ENCODE data around the gene HM13.
"Not testable (repeated sequence)": the region's sequence is repeated elsewhere in the genome, so short reads cannot be mapped to it uniquely, and the experiment has no call there.

The HM13 gene

DNA sequence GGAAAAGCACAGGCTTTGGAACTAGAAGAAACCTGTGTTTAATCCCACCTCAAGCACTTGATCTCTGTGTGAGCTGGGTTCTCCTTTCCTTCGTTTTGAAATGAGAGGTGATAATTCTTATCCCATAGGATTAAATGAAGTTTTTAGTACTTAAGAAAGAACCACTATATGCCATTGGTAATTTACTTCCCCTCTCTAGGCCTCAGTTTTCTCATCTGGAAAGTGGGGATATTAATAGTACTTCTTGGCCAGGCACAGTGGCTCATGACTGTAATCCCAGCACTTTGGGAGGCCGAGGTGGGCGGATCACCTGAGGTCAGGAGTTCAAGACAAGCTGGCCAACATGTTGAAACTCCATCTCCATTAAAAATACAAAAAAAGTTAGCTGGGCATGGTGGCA is 25.1 kb upstream of the HM13 start:
- no peaks in the 10 kb centered on the region for H3K9me3 Mint-ChIP-seq (ENCODE audit: low read depth)
- H3K27ac Mint-ChIP-seq = no peak overlapping the region
- H3K27me3 Mint-ChIP-seq = peaks cover 10% of the 10 kb centered on the region
- no peaks in the 10 kb centered on the region for H3K36me3 Mint-ChIP-seq
- H3K4me1 Mint-ChIP-seq (ENCODE audit: low read depth) = peaks cover 6% of the 10 kb centered on the region
- H3K4me3 Mint-ChIP-seq = no peak overlapping the region

DNA sequence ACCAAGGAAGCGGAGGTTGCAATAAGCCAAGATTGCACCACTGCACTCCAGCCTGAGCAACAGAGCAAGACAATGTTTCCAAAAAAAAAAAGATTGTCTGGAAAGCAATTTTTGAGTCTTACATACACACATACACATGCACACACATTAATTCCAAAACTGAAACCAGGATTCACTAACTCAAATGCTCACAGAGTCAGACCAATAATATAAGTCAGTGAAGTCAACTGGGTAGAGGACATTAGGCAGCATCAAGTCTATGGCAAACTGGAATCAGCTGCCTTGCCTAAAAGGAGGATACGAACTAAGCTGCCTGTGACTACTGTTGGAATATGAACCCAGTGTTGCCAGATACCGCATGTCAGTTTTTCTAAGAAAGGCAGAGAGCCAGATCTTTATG is 23.5 kb upstream of the HM13 start:
- H3K4me1 Mint-ChIP-seq (ENCODE audit: low read depth) = peaks cover 2% of the 10 kb centered on the region
- H3K9me3 Mint-ChIP-seq (ENCODE audit: low read depth) = no peaks in the 10 kb centered on the region
- H3K4me3 Mint-ChIP-seq = no peak overlapping the region
- H3K27ac Mint-ChIP-seq = no peak overlapping the region
- H3K36me3 Mint-ChIP-seq = no peaks in the 10 kb centered on the region
- peaks cover 3% of the 10 kb centered on the region for H3K27me3 Mint-ChIP-seq

DNA sequence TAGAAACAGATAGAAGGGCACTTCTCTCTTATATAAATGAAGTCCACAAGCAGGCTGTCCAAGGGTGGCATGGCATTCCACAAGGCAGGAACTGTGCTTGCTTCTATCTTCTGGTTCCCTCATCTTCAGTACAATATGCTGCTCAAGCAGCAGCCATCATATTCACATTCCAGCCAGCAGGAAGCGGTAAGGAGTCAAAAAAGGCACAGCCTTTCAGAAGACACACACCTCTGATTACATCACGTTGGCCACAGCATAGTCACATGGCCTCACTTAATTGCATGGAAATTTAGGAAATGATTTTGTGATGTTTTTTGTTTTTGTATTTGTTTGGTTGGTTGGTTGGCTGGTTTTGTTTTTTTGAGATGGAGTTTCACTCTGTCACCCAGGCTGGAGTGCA is 20.1 kb upstream of the HM13 start:
- Mint-ChIP-seq H3K4me1 (ENCODE audit: low read depth) (no peaks in the 10 kb centered on the region), H3K36me3 (no peaks in the 10 kb centered on the region), H3K27ac (no peak overlapping the region), H3K4me3 (no peak overlapping the region), H3K9me3 (ENCODE audit: low read depth) (no peaks in the 10 kb centered on the region), H3K27me3 (peaks cover 6% of the 10 kb centered on the region)

DNA sequence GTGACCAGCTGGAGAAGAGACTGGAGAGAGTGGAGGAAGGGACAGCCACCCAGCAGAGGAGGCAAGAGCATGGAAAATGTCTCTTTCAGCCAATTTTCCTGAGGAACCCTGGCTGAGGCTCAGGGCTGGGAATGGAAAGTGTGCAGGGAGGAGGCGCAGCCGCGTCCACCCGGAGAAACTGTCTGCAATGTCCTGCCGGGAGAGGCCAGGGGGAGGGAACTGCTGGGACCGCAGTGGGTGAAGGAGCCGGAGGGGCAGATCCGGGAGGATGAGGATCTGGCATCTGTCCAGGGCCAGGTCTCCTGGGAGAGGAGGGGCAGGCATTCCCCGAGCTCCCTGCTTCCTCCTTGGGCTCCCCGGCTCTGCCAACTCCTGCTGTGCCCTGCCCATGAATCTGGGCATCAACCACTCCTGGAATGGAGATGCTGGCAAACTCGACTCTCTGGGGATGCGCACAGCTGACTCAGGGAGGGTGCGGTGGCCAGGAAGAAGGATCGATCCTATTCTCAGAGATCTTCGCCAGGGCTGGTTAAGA is 17.4 kb upstream of the HM13 start:
- Mint-ChIP-seq H3K4me3 (no peak overlapping the region), H3K36me3 (no peaks in the 10 kb centered on the region), H3K4me1 (ENCODE audit: low read depth) (no peaks in the 10 kb centered on the region), H3K27ac (no peak overlapping the region), H3K9me3 (ENCODE audit: low read depth) (no peaks in the 10 kb centered on the region), H3K27me3 (peaks cover 6% of the 10 kb centered on the region)

- Mint-ChIP-seq H3K4me1 (ENCODE audit: low read depth) (no peaks in the 10 kb centered on the region), H3K4me3 (no peak overlapping the region), H3K27me3 (peaks cover 6% of the 10 kb centered on the region), H3K9me3 (ENCODE audit: low read depth) (no peaks in the 10 kb centered on the region), H3K27ac (no peak overlapping the region), H3K36me3 (no peaks in the 10 kb centered on the region)
Observed at GRCh38 chr20:31497838-31498540, 16.3 kb upstream of the HM13 start.

DNA sequence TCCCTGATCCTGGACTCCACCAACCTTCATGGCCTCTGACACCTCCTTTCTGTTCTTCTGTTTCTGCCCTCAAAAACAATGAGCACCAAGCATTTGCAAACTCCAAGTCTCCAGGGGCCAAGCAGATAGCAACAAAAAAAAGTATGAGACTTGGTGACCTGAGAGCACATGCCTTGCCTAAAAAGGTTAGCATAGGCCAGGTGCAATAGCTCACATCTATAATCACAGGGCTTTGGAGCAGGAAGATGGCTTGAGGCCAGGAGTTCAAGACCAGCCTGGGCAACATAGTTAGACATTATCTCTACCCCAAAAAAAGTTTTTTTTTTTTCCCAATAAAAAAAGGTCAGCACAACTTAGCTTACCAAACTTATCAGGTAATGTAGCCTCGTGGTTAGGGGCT is 13.7 kb upstream of the HM13 start:
- H3K4me3 Mint-ChIP-seq = no peak overlapping the region
- H3K27me3 Mint-ChIP-seq = peaks cover 11% of the 10 kb centered on the region
- no peaks in the 10 kb centered on the region for H3K9me3 Mint-ChIP-seq (ENCODE audit: low read depth)
- peaks cover 2% of the 10 kb centered on the region for H3K4me1 Mint-ChIP-seq (ENCODE audit: low read depth)
- H3K27ac Mint-ChIP-seq = no peak overlapping the region
- no peaks in the 10 kb centered on the region for H3K36me3 Mint-ChIP-seq

- not testable (repeated sequence) for H3K4me1 Mint-ChIP-seq (ENCODE audit: low read depth); H3K4me3 Mint-ChIP-seq; H3K9me3 Mint-ChIP-seq (ENCODE audit: low read depth); H3K36me3 Mint-ChIP-seq; H3K27me3 Mint-ChIP-seq; H3K27ac Mint-ChIP-seq
Observed at GRCh38 chr20:31502884-31503673, 11.2 kb upstream of the HM13 start.

GRCh38 chr20:31505903-31506302 is 8.3 kb upstream of the HM13 start:
- Mint-ChIP-seq H3K27me3 (peaks cover 12% of the 10 kb centered on the region), H3K4me1 (ENCODE audit: low read depth) (peaks cover 2% of the 10 kb centered on the region), H3K27ac (no peak overlapping the region), H3K36me3 (no peaks in the 10 kb centered on the region), H3K9me3 (ENCODE audit: low read depth) (no peaks in the 10 kb centered on the region), H3K4me3 (no peak overlapping the region)

DNA sequence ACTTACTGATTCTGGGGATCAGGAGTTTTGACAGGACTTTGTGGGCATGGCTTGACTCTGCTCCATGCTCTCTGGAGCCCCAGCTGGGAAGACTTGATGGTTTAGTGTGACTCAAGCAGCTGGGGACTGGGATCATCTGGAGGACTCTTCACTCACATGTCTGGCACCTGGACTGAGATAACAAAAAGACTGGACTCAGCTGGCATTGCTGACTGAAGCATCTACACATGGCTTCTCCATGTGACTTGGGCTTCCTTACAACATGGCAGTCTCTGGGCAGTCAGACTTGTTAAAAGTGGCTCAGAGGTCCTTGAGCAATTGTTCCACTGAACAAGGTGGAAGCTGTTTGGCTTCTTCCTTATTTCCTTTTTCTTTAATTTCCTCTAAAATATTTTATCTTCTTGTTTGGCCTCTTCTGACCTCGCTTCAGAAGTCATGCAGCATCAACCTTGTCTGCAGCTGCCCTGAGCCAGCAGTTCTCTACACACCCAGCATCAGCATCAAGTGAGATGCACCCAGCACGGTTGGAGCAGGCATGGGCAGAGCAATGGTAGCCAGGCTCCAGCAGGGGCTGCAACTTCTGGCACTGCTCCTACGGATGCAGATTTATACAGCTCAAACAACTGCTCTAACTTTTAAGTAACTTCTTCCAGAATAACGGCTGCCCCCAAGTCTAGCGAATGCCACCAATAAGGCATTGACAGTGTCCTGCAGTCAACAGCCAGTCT is 5.6 kb upstream of the HM13 start:
- peaks cover under 1% of the 10 kb centered on the region for H3K4me1 Mint-ChIP-seq (ENCODE audit: low read depth)
- no peaks in the 10 kb centered on the region for H3K36me3 Mint-ChIP-seq
- peaks cover 11% of the 10 kb centered on the region for H3K27me3 Mint-ChIP-seq
- H3K27ac Mint-ChIP-seq = no peak overlapping the region
- no peak overlapping the region for H3K4me3 Mint-ChIP-seq
- H3K9me3 Mint-ChIP-seq (ENCODE audit: low read depth) = no peaks in the 10 kb centered on the region

DNA sequence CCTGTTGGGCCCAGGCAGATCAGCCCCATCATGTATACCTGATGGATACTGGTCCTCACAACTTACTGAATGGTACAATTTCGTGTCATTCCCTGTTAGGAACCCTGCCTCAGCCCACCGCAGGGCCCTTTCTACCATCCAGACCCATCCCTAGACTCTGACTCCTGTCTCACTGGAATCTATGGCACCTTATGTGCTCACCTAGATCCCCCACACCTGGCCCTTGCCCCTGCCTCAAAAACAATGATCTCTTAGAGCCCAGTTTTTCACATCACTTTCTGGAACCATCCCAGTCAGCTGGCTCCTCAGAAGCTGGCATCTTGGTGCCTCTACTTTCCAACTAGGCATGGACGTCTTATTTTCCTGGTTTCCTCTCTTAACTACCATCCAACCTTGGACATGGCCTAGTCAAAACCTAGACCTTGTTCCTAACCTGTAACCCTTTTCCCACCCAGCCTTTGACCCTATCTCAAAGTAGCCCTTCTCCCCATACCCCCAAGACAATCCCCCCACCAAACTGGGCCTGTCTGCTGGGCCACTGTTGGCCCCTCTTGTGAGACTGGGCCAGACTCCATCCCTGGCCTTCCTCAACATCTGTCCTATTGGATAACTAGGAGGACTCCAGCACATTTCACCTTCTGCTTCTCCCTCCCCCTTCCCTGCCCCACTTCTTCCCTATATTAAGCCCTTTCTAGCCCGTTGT is 981 bp downstream of the HM13 start:
- no peaks in the 10 kb centered on the region for H3K27me3 Mint-ChIP-seq
- H3K4me1 Mint-ChIP-seq (ENCODE audit: low read depth) = peaks cover 12% of the 10 kb centered on the region
- H3K9me3 Mint-ChIP-seq (ENCODE audit: low read depth) = no peaks in the 10 kb centered on the region
- peaks cover 2% of the 10 kb centered on the region for H3K36me3 Mint-ChIP-seq
- H3K4me3 Mint-ChIP-seq = no peak overlapping the region
- no peak overlapping the region for H3K27ac Mint-ChIP-seq

DNA sequence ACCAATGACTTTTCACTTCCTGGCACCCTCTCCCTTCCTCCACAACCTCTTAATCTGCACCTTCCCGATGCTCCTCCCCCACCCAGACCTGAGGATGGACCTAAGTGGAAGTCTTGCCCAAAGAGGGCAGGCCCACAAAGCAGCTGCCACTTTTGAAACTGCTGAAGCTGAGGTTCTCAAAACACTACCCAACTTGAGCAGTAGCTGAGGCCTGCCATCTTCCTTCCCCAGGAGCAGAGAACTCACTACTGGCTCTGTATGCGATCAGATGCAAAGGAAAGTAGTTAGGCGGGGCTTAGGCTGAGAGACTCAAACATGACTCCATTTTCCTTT is 1.5 kb downstream of the HM13 start:
- H3K27ac Mint-ChIP-seq = no peak overlapping the region
- H3K36me3 Mint-ChIP-seq = peaks cover 2% of the 10 kb centered on the region
- H3K9me3 Mint-ChIP-seq (ENCODE audit: low read depth) = no peaks in the 10 kb centered on the region
- no peaks in the 10 kb centered on the region for H3K27me3 Mint-ChIP-seq
- no peak overlapping the region for H3K4me3 Mint-ChIP-seq
- peaks cover 15% of the 10 kb centered on the region for H3K4me1 Mint-ChIP-seq (ENCODE audit: low read depth)

DNA sequence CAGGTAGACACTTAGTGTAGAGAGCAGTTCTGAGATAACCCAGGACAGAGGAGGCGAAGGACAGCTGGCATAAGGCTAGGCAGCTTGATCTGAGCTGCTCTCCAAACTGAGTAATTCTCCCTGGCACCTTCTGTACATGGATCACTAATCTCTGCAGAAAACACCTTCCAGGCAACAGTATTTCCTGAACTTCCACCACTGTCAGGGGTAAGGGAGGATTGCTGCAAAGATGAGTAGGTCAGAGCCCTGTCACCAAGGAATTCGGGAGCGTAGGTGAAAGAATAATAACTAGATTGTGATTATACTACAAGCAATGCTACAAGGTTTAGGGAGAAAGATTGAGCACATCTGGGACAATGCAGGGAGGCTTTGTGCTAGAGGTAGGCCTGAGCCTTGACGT is 1.9 kb downstream of the HM13 start:
- Mint-ChIP-seq H3K27me3 (no peaks in the 10 kb centered on the region), H3K36me3 (peaks cover 2% of the 10 kb centered on the region)

DNA sequence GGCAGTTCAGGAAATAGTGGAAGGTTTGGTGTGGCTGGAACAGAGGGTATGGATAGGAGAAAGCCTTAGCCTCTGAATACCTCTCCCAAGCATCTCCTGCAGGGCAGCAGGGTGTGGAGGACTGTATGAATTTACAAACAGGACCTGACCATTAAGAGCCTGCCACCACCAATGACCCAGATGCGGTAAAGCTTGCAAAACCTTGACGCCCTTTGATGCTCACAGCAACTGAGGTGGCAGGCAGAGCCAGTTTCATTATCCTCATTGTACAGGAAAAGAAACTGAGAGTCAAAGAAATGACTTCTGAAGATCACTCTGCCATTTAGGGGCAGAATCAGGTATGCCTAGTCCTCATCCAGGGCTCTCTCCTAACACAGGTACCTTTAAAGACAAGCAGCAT is 2.4 kb downstream of the HM13 start:
- no peak overlapping the region for H3K27ac Mint-ChIP-seq
- H3K9me3 Mint-ChIP-seq (ENCODE audit: low read depth) = no peaks in the 10 kb centered on the region
- no peak overlapping the region for H3K4me3 Mint-ChIP-seq
- H3K4me1 Mint-ChIP-seq (ENCODE audit: low read depth) = peaks cover 15% of the 10 kb centered on the region
- peaks cover 2% of the 10 kb centered on the region for H3K36me3 Mint-ChIP-seq
- no peaks in the 10 kb centered on the region for H3K27me3 Mint-ChIP-seq

More for the DNA sequence above, 1.9 kb downstream of the HM13 start:
- Mint-ChIP-seq H3K4me3 (no peak overlapping the region), H3K4me1 (ENCODE audit: low read depth) (peaks cover 15% of the 10 kb centered on the region), H3K27ac (no peak overlapping the region), H3K9me3 (ENCODE audit: low read depth) (no peaks in the 10 kb centered on the region)

DNA sequence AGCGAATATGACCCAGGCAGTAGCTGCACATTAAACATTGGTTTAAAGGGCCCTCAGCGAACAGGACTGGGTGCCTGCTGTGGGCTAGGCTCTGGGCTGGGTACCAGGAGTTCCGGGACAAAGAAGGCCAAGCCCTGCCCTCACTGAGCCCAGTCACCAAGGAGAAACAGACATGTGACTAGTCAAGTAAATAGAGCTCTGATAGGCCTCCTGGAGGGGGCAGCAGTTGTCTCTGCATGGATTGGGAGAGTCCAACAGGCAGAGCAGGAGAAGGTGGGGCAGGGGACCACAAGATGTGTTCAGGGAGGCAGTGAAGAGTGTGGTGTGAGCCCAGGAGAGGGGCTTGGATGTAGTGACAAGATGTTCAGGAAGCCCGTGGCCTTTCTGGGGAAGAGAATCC is 3.1 kb downstream of the HM13 start:
- H3K27me3 Mint-ChIP-seq = no peaks in the 10 kb centered on the region
- no peak overlapping the region for H3K4me3 Mint-ChIP-seq
- peaks cover 2% of the 10 kb centered on the region for H3K36me3 Mint-ChIP-seq
- no peak overlapping the region for H3K27ac Mint-ChIP-seq
- peaks cover 19% of the 10 kb centered on the region for H3K4me1 Mint-ChIP-seq (ENCODE audit: low read depth)
- no peaks in the 10 kb centered on the region for H3K9me3 Mint-ChIP-seq (ENCODE audit: low read depth)

DNA sequence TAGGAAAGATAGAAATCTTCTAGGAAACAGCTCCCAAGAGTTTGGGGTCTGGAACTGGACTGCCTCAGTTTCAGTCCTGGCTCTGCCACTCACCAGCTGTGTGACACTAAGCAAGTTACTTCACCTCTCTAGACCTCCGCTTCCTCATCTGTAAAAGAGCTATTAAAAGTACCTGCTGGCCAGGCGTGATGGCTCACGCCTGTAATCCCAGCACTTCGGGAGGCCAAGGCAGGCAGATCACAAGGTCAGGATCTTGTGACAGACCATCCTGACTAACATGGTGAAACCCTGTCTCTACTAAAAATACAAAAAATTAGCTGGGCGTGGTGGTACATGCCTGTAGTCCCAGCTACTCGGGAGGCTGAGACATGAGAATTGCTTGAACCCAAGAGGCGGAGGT is 7.0 kb downstream of the HM13 start:
- H3K4me1 Mint-ChIP-seq (ENCODE audit: low read depth) = peaks cover 36% of the 10 kb centered on the region
- H3K27me3 Mint-ChIP-seq; H3K27ac Mint-ChIP-seq; H3K9me3 Mint-ChIP-seq (ENCODE audit: low read depth); H3K4me3 Mint-ChIP-seq; H3K36me3 Mint-ChIP-seq: not testable (repeated sequence)
